Mesenchymal stem cell (in vitro differentiated cells and primary cell): ENCODE data around the gene OR2Z1.
"Not testable (repeated sequence)": the region's sequence is repeated elsewhere in the genome, so short reads cannot be mapped to it uniquely, and the experiment has no call there.

Experiments used
- DNase-seq: peaks from one replicate; pipeline ENCODE4 v3.0.0-alpha.2; 2013
- H2AFZ ChIP-seq: one replicate; pipeline ENCODE4 v1.6.1; 2013; ENCODE audit warnings: low read depth, mild to moderate bottlenecking, control low read depth, inconsistent platforms, low read length, moderate library complexity
- H2AK5ac ChIP-seq: 2 replicates; pipeline ENCODE4 v1.6.1; 2013; ENCODE audit warnings: low read length, moderate library complexity, mild to moderate bottlenecking, inconsistent platforms; ENCODE audit not compliant: severe bottlenecking
- H2BK120ac ChIP-seq: one replicate; pipeline ENCODE4 v1.6.1; 2013; ENCODE audit warnings: low read depth, mild to moderate bottlenecking, inconsistent platforms, low read length, moderate library complexity
- H2BK12ac ChIP-seq, 2 experiments: one replicate each; pipeline ENCODE4 v1.6.1; 2013; ENCODE audit warnings: inconsistent platforms in 2 of 2, low read length in 2 of 2, mild to moderate bottlenecking in 2 of 2, moderate library complexity in 2 of 2, control low read depth in 1 of 2
- H2BK15ac ChIP-seq: one replicate; pipeline ENCODE4 v1.6.1; 2013; ENCODE audit warnings: mild to moderate bottlenecking, low read depth, inconsistent platforms; ENCODE audit not compliant: poor library complexity, severe bottlenecking
- H2BK5ac ChIP-seq: 2 replicates; pipeline ENCODE4 v1.6.1; 2013; ENCODE audit warnings: low read depth, mild to moderate bottlenecking, low read length, control low read depth, inconsistent platforms; ENCODE audit not compliant: poor library complexity, severe bottlenecking
- H3K14ac ChIP-seq, 2 experiments: one replicate each; pipeline ENCODE4 v1.6.1; 2013; ENCODE audit warnings: inconsistent platforms in 2 of 2, low read length in 2 of 2, control low read depth in 1 of 2, mild to moderate bottlenecking in 1 of 2, moderate library complexity in 1 of 2
- H3K18ac ChIP-seq, 2 experiments: one replicate each; pipeline ENCODE4 v1.6.1; 2013; ENCODE audit warnings: inconsistent platforms in 2 of 2, low read length in 2 of 2, control low read depth in 1 of 2, low read depth in 1 of 2, mild to moderate bottlenecking in 1 of 2
- H3K23ac ChIP-seq, 2 experiments: one replicate each; pipeline ENCODE4 v1.6.1; 2013; ENCODE audit warnings: inconsistent platforms in 2 of 2, low read length in 2 of 2, mild to moderate bottlenecking in 2 of 2, moderate library complexity in 2 of 2, control low read depth in 1 of 2
- H3K27ac ChIP-seq: 2 replicates; pipeline ENCODE4 v1.5.1; 2013; ENCODE audit warnings: mild to moderate bottlenecking, moderate library complexity, low read length, control low read depth, inconsistent platforms; ENCODE audit not compliant: poor library complexity, severe bottlenecking
- H3K27me3 ChIP-seq, 2 experiments: 2 replicates each; pipeline versions ENCODE4 v1.6.1 to v1.7.0; 2013; ENCODE audit warnings: low read length in 2 of 2, mild to moderate bottlenecking in 2 of 2, moderate library complexity in 2 of 2, control low read depth in 1 of 2, inconsistent platforms in 1 of 2; ENCODE audit not compliant: control insufficient read depth in 1 of 2, insufficient read depth in 1 of 2
- H3K36me3 ChIP-seq, 2 experiments: 2 replicates each; pipeline versions ENCODE4 v1.6.1 to v1.7.0; 2013; ENCODE audit warnings: low read length in 2 of 2, control low read depth in 1 of 2, inconsistent platforms in 1 of 2, low read depth in 1 of 2, mild to moderate bottlenecking in 1 of 2; ENCODE audit not compliant: insufficient read depth in 2 of 2, control insufficient read depth in 1 of 2
- H3K4ac ChIP-seq, 2 experiments: one replicate each; pipeline ENCODE4 v1.6.1; 2013; ENCODE audit warnings: inconsistent platforms in 2 of 2, low read length in 2 of 2, mild to moderate bottlenecking in 2 of 2, moderate library complexity in 2 of 2, control low read depth in 1 of 2, low read depth in 1 of 2
- H3K4me1 ChIP-seq: 2 replicates; pipeline ENCODE4 v1.6.1; 2013; ENCODE audit warnings: low read depth, low read length, control low read depth; ENCODE audit not compliant: control insufficient read depth, insufficient read depth
- H3K4me2 ChIP-seq: 2 replicates; pipeline ENCODE4 v1.6.1; 2013; ENCODE audit warnings: low read length, mild to moderate bottlenecking, inconsistent platforms; ENCODE audit not compliant: poor library complexity, severe bottlenecking
- H3K4me3 ChIP-seq, 2 experiments: 2 replicates each; pipeline versions ENCODE4 v1.5.1 to v1.7.0; 2013; ENCODE audit warnings: low read length in 2 of 2, mild to moderate bottlenecking in 2 of 2, control low read depth in 1 of 2, low read depth in 1 of 2; ENCODE audit not compliant: insufficient read depth in 1 of 2
- H3K79me1 ChIP-seq: replicated peaks from 2 replicates; pipeline ENCODE4 v1.6.1; 2013; ENCODE audit warnings: mild to moderate bottlenecking, control low read depth, low read length, inconsistent platforms; ENCODE audit not compliant: poor library complexity, severe bottlenecking
- H3K9ac ChIP-seq: 2 replicates; pipeline ENCODE4 v1.7.0; 2013; ENCODE audit warnings: mild to moderate bottlenecking, low read length, moderate library complexity
- H3K9me3 ChIP-seq: 2 replicates; pipeline ENCODE4 v1.7.0; 2013; ENCODE audit warnings: mild to moderate bottlenecking, low read length; ENCODE audit not compliant: control insufficient read depth
- H4K8ac ChIP-seq: one replicate; pipeline ENCODE4 v1.6.1; 2013; ENCODE audit warnings: inconsistent platforms, mild to moderate bottlenecking, low read length, moderate library complexity
- H4K91ac ChIP-seq: one replicate; pipeline ENCODE4 v1.6.1; 2013; ENCODE audit warnings: mild to moderate bottlenecking, low read length, inconsistent platforms
- WGBS: methylation state at CpG from one replicate; pipeline ENCODE4 v1.1.7; 2013; ENCODE audit warnings: mixed read lengths; 5-methylcytosine and 5-hydroxymethylcytosine counted together

OR2Z1 gene

DNA sequence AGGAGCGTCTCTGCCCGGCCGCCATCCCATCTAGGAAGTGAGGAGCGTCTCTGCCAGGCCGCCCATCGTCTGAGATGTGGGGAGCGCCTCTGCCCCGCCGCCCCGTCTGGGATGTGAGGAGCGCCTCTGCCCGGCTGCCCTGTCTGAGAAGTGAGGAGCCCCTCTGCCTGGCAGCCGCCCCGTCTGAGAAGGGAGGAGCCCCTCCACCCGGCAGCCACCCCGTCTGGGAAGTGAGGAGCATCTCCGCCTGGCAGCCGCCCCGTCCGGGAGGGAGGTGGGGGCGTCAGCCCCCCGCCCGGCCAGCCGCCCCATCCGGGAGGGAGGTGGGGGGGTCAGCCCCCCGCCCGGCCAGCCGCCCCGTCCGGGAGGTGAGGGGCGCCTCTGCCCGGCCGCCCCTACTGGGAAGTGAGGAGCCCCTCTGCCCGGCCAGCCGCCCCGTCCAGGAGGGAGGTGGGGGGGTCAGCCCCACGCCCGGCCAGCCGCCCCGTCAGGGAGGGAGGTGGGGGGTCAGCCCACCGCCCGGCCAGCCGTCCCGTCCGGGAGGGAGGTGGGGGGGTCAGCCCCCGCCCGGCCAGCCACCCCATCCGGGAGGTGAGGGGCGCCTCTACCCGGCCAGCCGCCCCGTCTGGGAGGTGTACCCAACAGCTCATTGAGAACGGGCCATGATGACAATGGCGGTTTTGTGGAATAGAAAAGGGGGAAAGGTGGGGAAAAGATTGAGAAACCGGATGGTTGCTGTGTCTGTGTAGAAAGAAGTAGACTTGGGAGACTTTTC is 18.0 kb downstream of the OR2Z1 start:
- not testable (repeated sequence) for H3K9me3 ChIP-seq, H2BK12ac ChIP-seq, H3K36me3 ChIP-seq, H2BK5ac ChIP-seq, H2AK5ac ChIP-seq, H3K23ac ChIP-seq, H2AFZ ChIP-seq, DNase-seq, H3K27ac ChIP-seq, H3K27me3 ChIP-seq, H2BK120ac ChIP-seq, H3K4me1 ChIP-seq, H3K4me2 ChIP-seq, H4K91ac ChIP-seq, H3K14ac ChIP-seq, H4K8ac ChIP-seq, H3K4me3 ChIP-seq, H2BK15ac ChIP-seq, H3K79me1 ChIP-seq, H3K4ac ChIP-seq, H3K18ac ChIP-seq, H3K9ac ChIP-seq
- 91% methylated on average over 24 of the region's 55 CpGs for WGBS

DNA sequence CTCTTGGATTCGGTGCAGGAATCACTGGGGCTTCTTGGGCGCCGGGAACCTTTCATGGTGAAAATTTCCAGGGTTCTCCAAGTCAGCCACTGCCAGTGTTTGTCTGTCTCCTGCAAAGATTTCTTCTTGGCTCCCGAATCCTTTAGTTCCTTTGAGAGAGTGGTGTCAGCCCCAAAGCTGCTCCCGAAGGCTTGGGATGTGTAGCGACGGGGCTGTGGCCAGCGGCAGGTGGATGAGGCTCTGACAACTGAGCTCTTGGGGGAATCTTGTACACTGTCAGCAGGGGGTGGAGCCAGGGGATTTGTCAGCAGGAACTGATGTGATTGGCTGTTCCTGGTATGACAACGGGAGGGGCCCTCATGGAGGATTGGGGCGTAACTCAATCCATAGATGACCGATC is 45.8 kb downstream of the OR2Z1 start:
- not testable (repeated sequence) for H3K27me3 ChIP-seq, H3K4me2 ChIP-seq, H3K4me3 ChIP-seq, H4K8ac ChIP-seq, H2AK5ac ChIP-seq, H3K18ac ChIP-seq, H2BK5ac ChIP-seq, H2BK12ac ChIP-seq, H2BK15ac ChIP-seq, H2AFZ ChIP-seq, H2BK120ac ChIP-seq, H4K91ac ChIP-seq, H3K14ac ChIP-seq, H3K4ac ChIP-seq, H3K9me3 ChIP-seq, DNase-seq, H3K9ac ChIP-seq, H3K79me1 ChIP-seq, H3K23ac ChIP-seq, H3K36me3 ChIP-seq, H3K27ac ChIP-seq, H3K4me1 ChIP-seq
- WGBS = no CpG with 5 or more reads among the region's 11 CpGs

DNA sequence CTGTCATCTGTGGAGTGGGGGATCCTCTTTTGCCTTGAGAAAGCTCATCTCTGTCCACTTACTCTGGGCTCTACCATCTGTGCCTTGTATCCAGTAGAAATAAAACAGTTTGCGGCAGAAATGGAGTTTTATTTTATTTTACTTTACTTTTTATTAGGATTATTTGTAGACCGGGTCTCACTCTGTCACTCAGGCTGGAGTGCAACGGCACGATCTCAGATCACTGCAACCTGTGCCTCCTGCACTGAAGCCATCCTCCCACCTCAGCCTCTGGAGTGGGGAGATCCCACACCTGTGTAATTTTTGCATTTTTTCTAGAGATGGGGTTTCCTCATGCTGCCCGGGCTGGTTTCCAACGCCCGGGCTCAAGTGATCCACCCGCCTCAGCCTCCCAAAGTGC is 47.8 kb downstream of the OR2Z1 start:
- H3K4me2 ChIP-seq, H2AK5ac ChIP-seq, H3K4me3 ChIP-seq, H2BK12ac ChIP-seq, H3K18ac ChIP-seq, H3K36me3 ChIP-seq, H3K9me3 ChIP-seq, H3K27ac ChIP-seq, H3K23ac ChIP-seq, H2BK15ac ChIP-seq, H2BK5ac ChIP-seq, H2BK120ac ChIP-seq, H3K4ac ChIP-seq, H3K4me1 ChIP-seq, H2AFZ ChIP-seq, DNase-seq, H4K91ac ChIP-seq, H3K9ac ChIP-seq, H3K79me1 ChIP-seq, H3K14ac ChIP-seq, H4K8ac ChIP-seq, H3K27me3 ChIP-seq: not testable (repeated sequence)
- no CpG with 5 or more reads among the region's 8 CpGs for WGBS

DNA sequence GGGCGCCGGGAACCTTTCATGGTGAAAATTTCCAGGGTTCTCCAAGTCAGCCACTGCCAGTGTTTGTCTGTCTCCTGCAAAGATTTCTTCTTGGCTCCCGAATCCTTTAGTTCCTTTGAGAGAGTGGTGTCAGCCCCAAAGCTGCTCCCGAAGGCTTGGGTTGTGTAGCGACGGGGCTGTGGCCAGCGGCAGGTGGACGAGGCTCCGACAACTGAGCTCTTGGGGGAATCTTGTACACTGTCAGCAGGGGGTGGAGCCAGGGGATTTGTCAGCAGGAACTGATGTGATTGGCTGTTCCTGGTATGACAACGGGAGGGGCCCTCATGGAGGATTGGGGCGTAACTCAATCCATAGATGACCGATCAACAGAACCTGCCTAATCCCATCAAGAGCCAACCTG is 52.2 kb downstream of the OR2Z1 start:
- not testable (repeated sequence) for H2AFZ ChIP-seq, H3K4me1 ChIP-seq, H3K4ac ChIP-seq, H2BK120ac ChIP-seq, DNase-seq, H2BK15ac ChIP-seq, H3K27ac ChIP-seq, H3K4me3 ChIP-seq, H3K14ac ChIP-seq, H3K23ac ChIP-seq, H2AK5ac ChIP-seq, H3K18ac ChIP-seq, H3K9ac ChIP-seq, H4K8ac ChIP-seq, H2BK5ac ChIP-seq, H2BK12ac ChIP-seq, H3K9me3 ChIP-seq, H4K91ac ChIP-seq, H3K27me3 ChIP-seq, H3K36me3 ChIP-seq, H3K4me2 ChIP-seq, H3K79me1 ChIP-seq
- WGBS = no CpG with 5 or more reads among the region's 12 CpGs
